ENCODE measurements around the gene CALHM4. TPM values are rescaled to one million over a fixed set of nuclear protein-coding genes. Genes with fewer than 3 reads are reported as not detected.

CALHM4 gene
- total RNA-seq, 2 experiments from 2014 or later, result not detected

DNA sequence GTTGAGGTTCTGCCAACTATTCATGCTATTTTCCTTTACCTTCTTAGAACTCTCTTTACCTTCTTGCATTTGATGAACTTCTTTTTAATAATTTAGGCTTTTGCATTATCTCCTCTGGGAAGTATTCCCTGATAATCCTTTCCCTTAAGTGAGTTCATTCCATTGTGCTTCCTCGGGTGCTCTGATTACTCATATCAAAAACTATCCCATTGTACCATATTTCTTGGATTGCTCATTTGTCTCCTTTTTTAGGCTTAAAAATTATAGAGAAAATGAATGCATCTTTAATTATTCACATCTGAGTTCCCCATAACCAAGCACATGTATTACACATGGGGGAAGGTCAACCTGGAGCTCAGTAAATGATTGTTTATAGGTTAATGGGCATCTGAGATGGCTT lies 2.5 kb downstream of the CALHM4 start:
- H3K9me3 Mint-ChIP-seq, result no peaks in the 10 kb centered on the region
- ChIA-PET CTCF (interaction anchor here (0.6 to 1.3 kb wide), 3 partner anchors 9 to 263 kb away, joined by 3 to 4 read pairs (median 3); no protein-coding TSS in a partner anchor), POLR2A (no interaction called here)
- H3K27ac Mint-ChIP-seq, result no peak overlapping the region
- H3K4me1 Mint-ChIP-seq, result no peaks in the 10 kb centered on the region
- no peak for DNase-seq
- H3K27me3 Mint-ChIP-seq, result peaks cover 18% of the 10 kb centered on the region
- no peaks in the 10 kb centered on the region for H3K36me3 Mint-ChIP-seq (ENCODE audit: low read depth)
- H3K4me3 Mint-ChIP-seq, result no peak overlapping the region

- DNase-seq, result no peak
- no peaks in the 10 kb centered on the region for H3K9me3 Mint-ChIP-seq
- ChIA-PET CTCF (no interaction called here), POLR2A (interaction anchor here (0.8 kb wide), 1 partner anchor 15 kb away, joined by 3 read pairs; the partner anchor contains the start of gene RWDD1)
- no peak overlapping the region for H3K4me3 Mint-ChIP-seq
- H3K27ac Mint-ChIP-seq, result no peak overlapping the region
- peaks cover 14% of the 10 kb centered on the region for H3K27me3 Mint-ChIP-seq
- no peaks in the 10 kb centered on the region for H3K4me1 Mint-ChIP-seq
- H3K36me3 Mint-ChIP-seq (ENCODE audit: low read depth), result no peaks in the 10 kb centered on the region
Observed at GRCh38 chr6:116556814-116557415, 3.4 kb downstream of the CALHM4 start.

DNA sequence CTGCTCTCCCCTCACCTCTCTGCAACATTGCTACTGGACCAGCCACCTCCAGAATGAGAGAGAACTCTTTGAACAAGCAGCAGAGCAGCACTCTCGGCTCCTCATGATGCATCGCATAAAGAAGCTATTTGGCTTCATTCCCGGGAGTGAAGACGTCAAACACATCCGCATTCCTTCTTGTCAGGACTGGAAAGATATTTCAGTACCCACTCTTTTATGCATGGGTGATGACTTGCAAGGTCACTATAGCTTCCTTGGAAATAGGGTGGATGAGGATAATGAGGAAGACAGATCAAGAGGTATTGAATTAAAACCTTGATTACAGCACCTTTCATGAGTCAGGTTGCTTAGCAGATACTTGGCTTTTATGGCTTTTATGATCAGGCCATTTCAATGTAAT lies 4.3 kb downstream of the CALHM4 start:
- Mint-ChIP-seq H3K4me3 (no peak overlapping the region), H3K27ac (no peak overlapping the region), H3K27me3 (peaks cover 15% of the 10 kb centered on the region), H3K4me1 (no peaks in the 10 kb centered on the region), H3K9me3 (no peaks in the 10 kb centered on the region), H3K36me3 (ENCODE audit: low read depth) (no peaks in the 10 kb centered on the region)
- CTCF ChIA-PET, result interaction anchor here (1.0 kb wide), 1 partner anchor 270 kb away, joined by 3 read pairs; no protein-coding TSS in a partner anchor
- DNase-seq, result no peak
- POLR2A ChIA-PET, result interaction anchor here (1.8 kb wide), 1 partner anchor 14 kb away, joined by 7 read pairs; the partner anchor contains the start of gene RWDD1

DNA sequence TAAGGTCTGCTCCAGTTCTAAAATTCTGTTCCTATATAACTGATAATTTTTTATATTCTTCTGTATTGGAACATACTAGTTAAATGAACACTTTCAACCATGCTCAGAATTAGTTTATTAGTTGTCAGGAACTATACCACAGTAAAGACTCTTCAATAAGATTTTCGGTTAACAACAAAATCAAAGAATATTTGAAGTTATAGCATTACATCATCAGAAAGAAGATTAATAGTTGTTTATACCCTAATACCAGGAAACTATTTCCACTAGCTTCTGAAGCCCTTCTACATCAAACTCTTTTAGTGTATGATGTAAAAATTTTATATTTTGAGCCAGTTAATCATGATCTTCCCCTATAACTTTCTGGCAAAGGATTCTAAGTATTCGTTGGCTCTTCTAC lies 6.6 kb downstream of the CALHM4 start:
- ChIA-PET CTCF (interaction anchor here (1.1 to 2.9 kb wide), 11 partner anchors 9 to 293 kb away, joined by 3 to 22 read pairs (median 6); partner anchors contain the start of gene RWDD1), POLR2A (interaction anchor here (1.5 to 1.8 kb wide), 2 partner anchors 10 to 12 kb away, joined by 7 read pairs; no protein-coding TSS in a partner anchor)
- Mint-ChIP-seq H3K9me3 (no peaks in the 10 kb centered on the region), H3K4me1 (peaks cover 4% of the 10 kb centered on the region), H3K36me3 (ENCODE audit: low read depth) (no peaks in the 10 kb centered on the region), H3K4me3 (no peak overlapping the region), H3K27ac (no peak overlapping the region), H3K27me3 (peaks cover 12% of the 10 kb centered on the region)
- no peak for DNase-seq

DNA sequence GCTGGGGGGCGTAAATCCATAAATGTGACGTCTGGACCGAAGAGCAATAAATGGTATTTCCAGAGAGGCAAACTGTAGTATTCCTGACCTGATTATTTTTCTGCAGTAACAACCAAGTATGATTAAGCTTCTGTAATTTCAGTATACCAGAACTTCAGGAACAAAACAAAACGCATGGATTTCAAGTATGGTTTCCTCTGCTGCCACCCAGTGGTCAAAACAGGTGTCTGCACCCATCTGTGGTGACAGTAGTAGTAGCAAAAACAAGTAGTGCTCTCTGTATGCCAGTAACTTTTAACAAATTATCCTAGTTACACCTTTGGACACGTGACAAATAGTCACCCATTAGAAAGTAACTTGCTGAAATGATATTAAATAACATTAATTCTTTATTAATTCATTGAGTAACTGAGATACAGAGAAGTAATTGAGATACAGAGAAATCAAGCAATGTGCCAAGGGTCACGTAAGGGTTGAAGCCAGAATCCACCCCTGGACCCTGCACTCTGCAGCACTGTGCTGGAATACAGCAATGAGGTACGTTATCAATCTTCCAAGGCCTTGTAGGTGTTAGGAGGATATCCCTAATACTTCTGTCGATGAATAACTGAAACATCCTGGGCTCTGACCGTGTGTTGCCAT lies 7.9 kb downstream of the CALHM4 start:
- POLR2A ChIA-PET, result interaction anchor here (1.5 to 1.8 kb wide), 2 partner anchors 9 to 11 kb away, joined by 7 read pairs; no protein-coding TSS in a partner anchor
- peaks cover 16% of the 10 kb centered on the region for H3K27me3 Mint-ChIP-seq
- H3K36me3 Mint-ChIP-seq (ENCODE audit: low read depth), result no peaks in the 10 kb centered on the region
- CTCF ChIA-PET, result interaction anchor here (0.5 to 2.9 kb wide), 24 partner anchors 10 to 295 kb away, joined by 3 to 22 read pairs (median 5); partner anchors contain the start of genes RSPH4A and RWDD1
- peak; percentile 73 for DNase-seq
- no peak overlapping the region for H3K4me3 Mint-ChIP-seq
- H3K4me1 Mint-ChIP-seq, result peaks cover 4% of the 10 kb centered on the region
- H3K27ac Mint-ChIP-seq, result no peak overlapping the region
- no peaks in the 10 kb centered on the region for H3K9me3 Mint-ChIP-seq

DNA sequence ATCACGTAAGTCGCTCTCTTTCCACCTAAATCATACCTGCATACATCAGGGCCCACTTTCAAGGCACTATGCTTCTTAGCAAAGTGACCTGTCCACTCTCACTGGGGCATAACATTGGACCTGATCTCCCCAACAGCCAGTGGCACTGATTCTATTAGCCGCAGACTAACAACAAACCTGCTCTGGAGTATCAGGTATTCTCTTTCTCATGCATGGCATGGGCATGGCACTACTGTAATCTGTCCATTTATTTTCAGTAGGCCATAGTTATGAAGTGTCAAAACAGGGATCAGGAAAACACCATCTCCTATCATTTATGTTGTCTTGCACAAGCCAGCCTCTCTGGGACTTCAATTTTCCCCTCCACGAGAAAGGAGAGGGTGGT lies 8.5 kb downstream of the CALHM4 start:
- CTCF ChIA-PET, result interaction anchor here (0.5 to 2.1 kb wide), 5 partner anchors 17 to 274 kb away, joined by 3 to 7 read pairs (median 3); no protein-coding TSS in a partner anchor

DNA sequence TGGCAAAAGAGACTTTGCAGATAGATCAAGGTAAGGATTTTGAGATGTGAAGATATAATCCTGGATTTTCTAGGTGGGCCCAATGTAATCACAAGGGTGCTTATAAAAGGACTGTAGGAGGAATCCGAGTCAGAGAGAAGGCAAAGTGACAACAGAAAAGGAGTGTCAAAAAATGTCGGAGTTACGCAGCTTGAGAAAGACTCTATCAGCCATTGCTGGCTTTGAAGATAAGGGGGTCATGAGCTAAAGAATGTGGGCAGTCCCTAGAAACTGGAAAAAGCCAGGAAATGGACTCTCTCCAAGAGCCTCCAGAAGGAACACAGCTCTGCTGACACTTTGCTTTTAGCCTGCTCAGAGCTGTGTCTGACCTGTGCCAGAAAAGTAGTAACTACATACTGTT lies 9.1 kb downstream of the CALHM4 start:
- Mint-ChIP-seq H3K27ac (no peak overlapping the region), H3K36me3 (ENCODE audit: low read depth) (no peaks in the 10 kb centered on the region), H3K27me3 (peaks cover 22% of the 10 kb centered on the region), H3K9me3 (no peaks in the 10 kb centered on the region), H3K4me1 (peaks cover 4% of the 10 kb centered on the region), H3K4me3 (no peak overlapping the region)
- CTCF ChIA-PET, result interaction anchor here (0.8 to 2.1 kb wide), 10 partner anchors 7 to 346 kb away, joined by 3 to 9 read pairs (median 4); partner anchors contain the start of gene RWDD1
- no peak for DNase-seq
- POLR2A ChIA-PET, result interaction anchor here (0.9 to 1.4 kb wide), 2 partner anchors 10 to 20 kb away, joined by 3 read pairs; no protein-coding TSS in a partner anchor

More for the DNA sequence above, 8.5 kb downstream of the CALHM4 start:
- no peak for DNase-seq
- POLR2A ChIA-PET, result no interaction called here
- H3K27me3 Mint-ChIP-seq, result peaks cover 22% of the 10 kb centered on the region
- H3K27ac Mint-ChIP-seq, result no peak overlapping the region
- H3K4me3 Mint-ChIP-seq, result no peak overlapping the region
- no peaks in the 10 kb centered on the region for H3K9me3 Mint-ChIP-seq
- peaks cover 4% of the 10 kb centered on the region for H3K4me1 Mint-ChIP-seq
- no peaks in the 10 kb centered on the region for H3K36me3 Mint-ChIP-seq (ENCODE audit: low read depth)

DNA sequence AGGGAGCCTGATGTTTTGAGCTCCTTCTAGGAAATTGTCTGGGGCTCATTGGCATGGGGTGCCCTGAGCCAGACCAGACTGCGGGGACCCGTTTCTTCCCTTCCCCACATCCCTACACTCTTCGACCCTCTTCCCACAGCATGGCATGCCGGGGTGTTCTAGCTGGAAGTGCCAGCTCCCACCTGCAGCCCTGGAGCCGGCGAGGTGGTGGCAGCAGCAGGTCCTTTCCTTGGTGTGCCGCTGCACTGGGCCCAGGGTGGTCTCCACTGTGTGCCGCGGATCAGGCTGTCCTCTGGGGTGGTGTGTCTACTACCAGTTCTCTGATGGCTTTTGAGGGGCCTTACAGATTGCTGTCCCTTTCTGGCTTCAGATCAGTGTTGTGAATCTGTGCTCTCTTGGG lies 10.3 kb downstream of the CALHM4 start:
- no peaks in the 10 kb centered on the region for H3K9me3 Mint-ChIP-seq
- ChIA-PET POLR2A (interaction anchor here (1.4 kb wide), 1 partner anchor 19 kb away, joined by 3 read pairs; no protein-coding TSS in a partner anchor), CTCF (interaction anchor here (0.7 to 2.1 kb wide), 8 partner anchors 8 to 347 kb away, joined by 3 to 9 read pairs (median 4); partner anchors contain the start of gene RWDD1)
- H3K27ac Mint-ChIP-seq, result no peak overlapping the region
- peaks cover 5% of the 10 kb centered on the region for H3K4me1 Mint-ChIP-seq
- no peaks in the 10 kb centered on the region for H3K36me3 Mint-ChIP-seq (ENCODE audit: low read depth)
- peaks cover 22% of the 10 kb centered on the region for H3K27me3 Mint-ChIP-seq
- H3K4me3 Mint-ChIP-seq, result no peak overlapping the region
- DNase-seq, result no peak

- H3K9me3 Mint-ChIP-seq, result no peaks in the 10 kb centered on the region
- no peaks in the 10 kb centered on the region for H3K36me3 Mint-ChIP-seq (ENCODE audit: low read depth)
- ChIA-PET CTCF (interaction anchor here (1.2 to 1.4 kb wide), 2 partner anchors 9 to 295 kb away, joined by 4 to 5 read pairs; no protein-coding TSS in a partner anchor), POLR2A (no interaction called here)
- H3K4me3 Mint-ChIP-seq, result no peak overlapping the region
- H3K27ac Mint-ChIP-seq, result no peak overlapping the region
- H3K4me1 Mint-ChIP-seq, result peaks cover 8% of the 10 kb centered on the region
- DNase-seq, result no peak
- peaks cover 22% of the 10 kb centered on the region for H3K27me3 Mint-ChIP-seq
Observed at GRCh38 chr6:116564311-116564710, 10.8 kb downstream of the CALHM4 start.

DNA sequence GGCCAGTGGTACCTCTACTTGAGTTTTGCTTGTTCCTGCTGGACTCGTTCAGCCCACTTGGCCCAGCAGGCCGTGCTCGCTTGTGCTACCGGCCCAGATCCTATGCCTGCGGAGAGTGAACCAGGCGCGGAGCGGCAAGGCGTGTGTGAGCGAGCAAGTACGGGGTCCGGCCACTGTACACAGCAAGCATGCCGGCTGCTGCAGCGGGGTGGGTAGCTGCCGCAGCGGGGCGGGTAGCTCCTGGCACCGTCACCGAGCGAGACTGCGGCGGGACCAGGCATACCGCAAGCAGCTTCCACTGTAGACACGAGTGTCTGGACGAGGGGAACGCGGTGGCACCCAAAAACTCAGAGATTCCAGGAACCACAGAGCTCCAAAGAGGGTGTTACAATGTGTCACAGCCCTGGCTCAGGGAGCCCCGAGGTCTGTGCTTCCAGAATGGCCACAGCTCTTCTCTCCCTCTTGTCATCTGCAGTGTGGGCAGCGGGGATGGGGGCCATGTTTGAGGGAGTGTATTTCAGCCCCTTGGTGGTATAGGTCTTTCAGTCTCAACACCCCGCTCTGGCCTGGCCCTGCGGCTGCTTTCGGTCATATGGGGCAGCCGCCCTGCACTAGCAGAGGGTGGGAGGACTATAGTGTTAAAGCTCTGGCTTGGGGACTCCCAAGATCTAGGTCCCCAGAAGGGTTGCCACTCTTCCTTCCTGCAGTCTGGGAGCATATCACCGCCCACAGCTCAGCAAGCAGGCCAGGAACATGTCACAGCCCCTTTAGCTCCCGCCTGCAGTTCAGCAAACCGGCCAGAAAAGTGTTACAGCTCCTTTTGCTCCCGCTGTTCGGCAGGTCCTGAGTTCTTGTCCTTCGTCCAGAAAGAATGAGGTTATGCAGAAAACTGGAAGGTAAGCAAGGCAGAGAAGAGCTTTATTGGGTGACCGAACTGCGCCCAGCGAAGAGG lies 11.6 kb downstream of the CALHM4 start:
- no peak overlapping the region for H3K27ac Mint-ChIP-seq
- POLR2A ChIA-PET, result interaction anchor here (1.4 kb wide), 1 partner anchor 285 kb away, joined by 7 read pairs; the partner anchor contains the start of gene TSPYL1
- H3K4me3 Mint-ChIP-seq, result no peak overlapping the region
- CTCF ChIA-PET, result interaction anchor here (1.1 to 1.4 kb wide), 3 partner anchors 10 to 348 kb away, joined by 3 to 5 read pairs (median 4); no protein-coding TSS in a partner anchor
- no peak for DNase-seq
- peaks cover 13% of the 10 kb centered on the region for H3K4me1 Mint-ChIP-seq
- no peaks in the 10 kb centered on the region for H3K36me3 Mint-ChIP-seq (ENCODE audit: low read depth)
- peaks cover 22% of the 10 kb centered on the region for H3K27me3 Mint-ChIP-seq
- no peaks in the 10 kb centered on the region for H3K9me3 Mint-ChIP-seq

DNA sequence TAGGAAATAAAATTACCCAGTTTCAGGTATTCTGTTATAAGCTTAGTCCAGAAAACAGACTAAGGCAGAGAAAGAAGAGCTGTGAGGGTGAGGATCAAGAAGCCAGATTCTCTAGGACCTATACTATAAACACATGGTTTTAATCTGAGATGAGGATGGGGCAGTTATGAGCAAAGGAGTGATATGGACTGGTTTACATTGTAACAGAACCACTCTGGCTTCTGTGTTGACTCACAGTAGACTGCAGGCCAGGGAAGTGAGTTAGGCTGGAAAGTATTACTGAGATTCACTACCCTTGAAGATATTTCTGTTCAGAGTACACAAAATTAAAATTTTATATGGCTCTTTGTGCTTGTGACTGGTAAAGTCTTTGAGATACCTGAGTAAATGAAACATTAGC lies 14.6 kb downstream of the CALHM4 start:
- ChIA-PET POLR2A (no interaction called here), CTCF (no interaction called here)
- no peak for DNase-seq
- peaks cover 32% of the 10 kb centered on the region for H3K4me1 Mint-ChIP-seq
- H3K4me3 Mint-ChIP-seq, result no peak overlapping the region
- H3K9me3 Mint-ChIP-seq, result no peaks in the 10 kb centered on the region
- H3K36me3 Mint-ChIP-seq (ENCODE audit: low read depth), result no peaks in the 10 kb centered on the region
- H3K27ac Mint-ChIP-seq, result no peak overlapping the region
- H3K27me3 Mint-ChIP-seq, result peaks cover 20% of the 10 kb centered on the region
